Femur (tissue), 1 donor: ENCODE results near the gene PDZD4.

Experiments
- DNase-seq: peaks from one replicate; pipeline ENCODE4 v3.0.0-alpha.2; 2017

PDZD4 gene

DNA sequence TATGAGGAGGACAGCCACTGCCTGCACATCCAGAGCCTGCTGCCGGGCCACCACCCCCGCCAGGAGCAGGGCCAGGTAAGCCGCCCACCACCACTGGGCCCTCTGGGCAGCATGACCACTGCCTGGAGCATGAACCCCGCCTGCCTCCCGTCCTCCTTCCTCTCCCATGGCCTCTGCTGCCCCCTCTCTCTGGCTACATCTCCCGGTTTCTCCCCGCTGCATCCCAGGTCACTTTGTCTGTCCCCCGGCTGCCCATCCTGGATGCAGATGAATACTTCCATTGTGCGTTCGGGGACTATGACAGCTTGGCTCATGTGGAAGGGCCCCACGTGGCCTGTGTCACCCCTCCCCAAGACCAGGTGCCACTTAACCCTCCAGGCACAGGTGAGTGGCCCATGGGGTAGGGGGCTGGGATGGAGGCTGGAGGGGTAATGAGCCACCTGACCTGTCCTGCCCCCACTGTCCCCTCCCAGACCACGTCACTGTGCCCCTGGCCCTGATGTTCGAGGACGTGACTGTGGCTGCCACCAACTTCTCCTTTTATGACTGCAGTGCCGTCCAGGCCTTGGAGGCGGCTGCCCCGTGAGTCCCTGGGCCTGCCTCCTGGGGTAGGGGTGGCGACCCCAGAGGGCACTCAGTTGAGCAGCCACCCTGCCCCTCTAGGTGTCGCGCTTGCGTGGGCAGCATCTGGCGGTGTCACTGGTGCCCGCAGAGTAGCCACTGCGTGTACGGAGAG lies 60.3 kb downstream of the PDZD4 start:
- DNase-seq = peak; percentile 16

DNA sequence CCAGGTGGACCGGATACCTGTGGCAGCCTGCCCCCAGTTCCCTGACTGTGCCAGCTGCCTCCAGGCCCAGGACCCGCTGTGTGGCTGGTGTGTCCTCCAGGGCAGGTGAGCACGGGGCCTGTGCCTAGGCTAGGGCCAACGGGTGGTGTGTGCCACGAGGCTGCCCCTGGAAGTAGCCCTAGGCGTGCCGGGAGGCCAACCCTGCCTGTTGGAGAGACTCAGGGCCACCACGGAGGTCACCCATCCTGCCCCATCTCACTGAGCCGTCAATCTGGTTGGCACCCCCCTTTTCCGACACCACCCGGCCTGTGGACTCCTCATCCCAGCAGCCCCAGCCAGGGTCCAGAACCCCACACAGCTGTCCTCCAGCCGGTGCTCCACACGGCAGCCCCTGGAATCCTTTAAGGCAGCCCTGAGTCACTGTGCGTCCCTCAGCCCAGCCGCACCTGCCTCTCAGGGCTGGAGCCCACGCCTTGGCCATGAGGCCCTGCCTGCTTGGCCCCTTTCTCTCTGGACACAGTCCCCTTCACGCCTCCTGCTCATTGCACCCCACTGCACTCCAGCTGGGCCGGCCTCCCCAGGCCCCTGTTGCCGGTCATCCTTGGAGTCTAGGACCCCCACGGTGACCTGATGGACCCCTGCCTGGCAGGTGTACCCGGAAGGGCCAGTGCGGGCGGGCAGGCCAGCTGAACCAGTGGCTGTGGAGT lies 61.0 kb downstream of the PDZD4 start:
- DNase-seq = no peak

DNA sequence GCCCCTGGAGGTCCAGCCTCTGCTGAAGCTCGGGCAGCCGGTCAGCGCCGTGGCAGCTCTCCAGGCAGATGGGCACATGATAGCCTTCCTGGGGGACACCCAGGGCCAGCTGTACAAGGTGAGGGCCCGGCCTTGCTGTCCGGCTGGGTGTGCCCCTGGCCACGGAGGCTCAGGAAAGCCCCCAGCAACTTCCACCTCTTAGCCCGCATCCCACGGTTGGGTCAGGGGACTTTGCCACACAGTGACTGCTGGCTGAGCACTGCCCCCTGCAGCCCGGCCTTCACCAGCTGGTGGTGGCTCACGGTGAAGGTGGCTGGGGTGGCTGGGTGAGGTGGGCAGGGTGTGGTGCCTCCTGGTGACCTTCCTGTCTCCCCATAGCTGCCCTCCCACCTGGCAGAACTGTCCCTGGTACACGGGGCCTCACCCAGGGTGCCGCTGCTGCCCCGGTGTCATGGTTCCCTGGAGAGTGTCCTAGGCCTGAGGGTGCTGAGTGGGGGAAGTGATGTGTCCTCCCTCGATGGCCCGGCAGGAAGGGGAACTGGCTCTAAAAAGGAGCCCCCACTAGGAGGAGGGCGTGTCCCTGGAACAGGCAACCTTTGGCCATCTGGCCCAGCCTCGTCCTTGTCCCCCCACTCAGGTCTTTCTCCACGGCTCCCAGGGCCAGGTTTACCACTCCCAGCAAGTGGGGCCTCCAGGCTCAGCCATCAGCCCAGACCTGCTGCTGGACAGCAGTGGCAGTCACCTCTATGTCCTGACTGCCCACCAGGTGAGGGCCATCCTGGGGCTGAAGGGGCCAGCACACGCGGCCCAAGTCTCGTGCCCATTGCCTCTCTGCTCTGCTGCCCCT lies 61.8 kb downstream of the PDZD4 start:
- DNase-seq = no peak

DNA sequence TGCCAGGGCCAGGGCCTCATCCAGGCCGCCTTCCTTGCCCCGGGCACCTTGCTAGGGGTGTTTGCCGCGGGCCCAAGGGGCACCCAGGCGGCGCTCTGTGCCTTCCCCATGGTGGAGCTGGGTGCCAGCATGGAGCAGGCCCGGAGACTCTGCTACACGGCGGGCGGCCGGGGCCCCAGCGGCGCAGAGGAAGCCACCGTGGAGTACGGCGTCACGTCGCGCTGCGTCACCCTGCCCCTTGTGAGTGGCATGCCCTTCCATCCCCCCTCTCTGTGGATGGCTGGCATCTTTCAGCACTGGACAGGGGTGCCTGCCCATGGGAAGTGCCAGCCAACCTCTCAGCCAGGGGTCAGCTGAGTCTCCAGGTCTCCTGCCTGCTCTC lies 62.7 kb downstream of the PDZD4 start:
- DNase-seq = peak; percentile 12

DNA sequence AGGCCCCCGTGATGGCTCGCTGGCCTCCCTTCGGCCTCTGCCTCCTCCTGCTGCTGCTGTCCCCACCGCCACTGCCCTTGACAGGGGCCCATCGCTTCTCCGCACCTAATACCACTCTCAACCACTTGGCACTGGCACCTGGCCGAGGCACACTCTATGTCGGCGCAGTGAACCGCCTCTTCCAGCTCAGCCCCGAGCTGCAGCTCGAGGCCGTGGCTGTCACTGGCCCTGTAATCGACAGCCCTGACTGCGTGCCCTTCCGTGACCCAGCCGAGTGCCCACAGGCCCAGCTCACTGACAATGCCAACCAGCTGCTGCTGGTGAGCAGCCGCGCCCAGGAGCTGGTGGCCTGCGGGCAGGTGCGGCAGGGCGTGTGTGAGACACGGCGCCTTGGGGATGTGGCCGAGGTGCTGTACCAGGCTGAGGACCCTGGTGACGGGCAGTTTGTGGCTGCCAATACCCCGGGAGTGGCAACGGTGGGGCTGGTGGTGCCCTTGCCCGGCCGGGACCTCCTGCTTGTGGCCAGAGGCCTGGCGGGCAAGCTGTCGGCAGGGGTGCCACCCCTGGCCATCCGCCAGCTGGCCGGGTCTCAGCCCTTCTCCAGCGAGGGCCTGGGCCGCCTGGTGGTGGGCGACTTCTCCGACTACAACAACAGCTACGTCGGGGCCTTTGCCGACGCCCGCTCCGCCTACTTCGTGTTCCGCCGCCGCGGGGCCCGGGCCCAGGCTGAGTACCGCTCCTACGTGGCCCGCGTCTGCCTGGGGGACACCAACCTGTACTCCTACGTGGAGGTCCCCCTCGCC lies 63.3 kb downstream of the PDZD4 start:
- DNase-seq = peak; percentile 20

DNA sequence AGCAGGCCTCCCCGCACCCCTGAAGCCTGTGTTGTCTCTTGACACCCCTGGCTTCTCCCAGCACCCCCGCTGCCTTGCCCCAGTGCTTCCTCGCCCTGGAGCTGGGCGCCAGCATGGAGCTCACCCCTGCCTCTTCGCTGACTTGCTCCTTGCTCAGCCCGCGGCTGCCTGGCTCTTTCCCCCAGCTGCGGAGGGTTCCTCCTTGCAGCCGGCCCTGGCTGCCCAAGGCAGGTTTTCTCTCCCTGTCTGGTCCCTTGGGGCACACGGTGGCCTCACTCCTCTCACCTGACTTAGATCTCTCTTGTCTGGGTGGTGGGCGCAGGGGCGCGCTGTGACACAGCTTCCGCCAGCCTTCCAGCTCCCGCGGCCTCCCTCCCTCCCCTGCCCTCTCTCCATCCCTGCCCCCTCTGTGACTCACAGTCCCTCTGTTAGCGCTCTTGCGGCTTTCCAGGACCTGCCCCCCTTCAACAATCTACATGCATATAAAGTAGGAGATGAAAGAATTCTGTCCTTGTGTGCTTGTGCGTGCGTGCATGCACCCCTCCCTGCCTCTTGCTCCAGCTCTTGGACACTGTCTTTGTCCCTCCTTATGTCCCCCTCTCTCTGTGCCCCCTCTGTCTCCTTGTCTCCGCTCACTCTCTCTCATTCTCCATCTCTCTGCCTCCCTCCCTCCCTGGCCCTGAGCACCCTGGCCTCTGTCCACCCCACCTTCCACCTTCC lies 64.1 kb downstream of the PDZD4 start:
- DNase-seq = peak; percentile 45

DNA sequence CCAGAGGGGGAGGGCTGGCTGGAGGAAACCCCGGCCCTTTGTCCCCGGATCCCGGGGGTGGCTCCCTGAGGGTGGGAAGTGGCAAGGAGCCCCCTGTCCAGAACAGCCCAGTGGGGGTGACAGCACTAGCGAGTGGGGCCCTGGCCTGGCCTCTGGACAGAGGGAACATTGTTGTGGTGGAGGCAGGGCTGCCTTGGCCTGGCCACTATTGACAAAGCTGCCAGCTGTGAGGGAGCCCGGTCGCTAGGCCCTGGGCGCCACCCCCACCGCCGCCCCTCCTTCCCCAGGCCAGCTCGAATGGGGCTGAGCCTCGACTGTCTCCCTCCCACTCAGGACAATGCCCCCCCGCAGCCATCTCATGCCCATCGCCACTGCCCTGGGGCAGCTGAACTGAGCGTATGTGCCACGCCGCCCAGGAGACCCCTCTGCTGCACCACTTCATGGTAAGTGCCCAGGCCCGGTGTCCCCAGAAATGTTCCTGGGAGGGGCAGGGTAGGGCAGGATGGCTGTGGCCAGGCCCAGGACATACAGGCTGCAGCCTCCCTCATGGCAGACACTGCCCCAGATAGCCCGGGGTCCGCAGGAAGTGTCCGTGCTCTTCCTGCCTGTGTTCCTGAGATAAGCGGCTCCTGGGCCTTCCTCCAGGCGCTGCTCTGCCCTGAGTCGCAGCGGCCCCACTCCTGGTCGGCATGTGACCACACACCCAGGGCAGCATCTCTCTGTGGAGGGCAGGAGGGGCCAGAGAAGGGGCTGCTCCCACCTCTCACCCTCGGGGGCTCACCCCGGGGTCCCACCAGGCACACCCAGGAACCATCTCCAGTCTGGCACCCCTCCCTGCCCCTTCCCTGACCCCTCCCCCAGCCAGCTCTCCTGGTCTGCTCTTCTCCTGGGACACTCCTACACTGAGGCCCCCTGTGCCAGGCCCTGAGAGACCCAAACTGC lies 64.9 kb downstream of the PDZD4 start:
- DNase-seq = peak; percentile 33

DNA sequence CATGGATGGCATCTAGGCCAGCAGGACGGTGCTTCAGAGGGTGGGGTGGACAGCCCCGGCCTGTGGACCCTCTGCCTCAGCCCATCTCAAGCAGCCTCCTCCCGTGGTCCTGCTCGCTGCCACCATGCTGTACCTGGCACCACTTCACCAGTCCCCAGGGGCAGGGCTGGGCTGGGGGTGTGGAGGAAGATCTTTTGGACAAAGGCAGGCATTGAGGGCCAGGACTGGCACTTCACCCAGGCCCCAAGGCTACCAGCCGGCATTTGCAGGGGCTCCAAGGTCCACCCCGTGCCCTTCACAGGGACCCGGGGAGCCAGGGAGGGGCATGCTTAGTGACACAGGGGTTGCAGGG lies 65.6 kb downstream of the PDZD4 start:
- no peak for DNase-seq

DNA sequence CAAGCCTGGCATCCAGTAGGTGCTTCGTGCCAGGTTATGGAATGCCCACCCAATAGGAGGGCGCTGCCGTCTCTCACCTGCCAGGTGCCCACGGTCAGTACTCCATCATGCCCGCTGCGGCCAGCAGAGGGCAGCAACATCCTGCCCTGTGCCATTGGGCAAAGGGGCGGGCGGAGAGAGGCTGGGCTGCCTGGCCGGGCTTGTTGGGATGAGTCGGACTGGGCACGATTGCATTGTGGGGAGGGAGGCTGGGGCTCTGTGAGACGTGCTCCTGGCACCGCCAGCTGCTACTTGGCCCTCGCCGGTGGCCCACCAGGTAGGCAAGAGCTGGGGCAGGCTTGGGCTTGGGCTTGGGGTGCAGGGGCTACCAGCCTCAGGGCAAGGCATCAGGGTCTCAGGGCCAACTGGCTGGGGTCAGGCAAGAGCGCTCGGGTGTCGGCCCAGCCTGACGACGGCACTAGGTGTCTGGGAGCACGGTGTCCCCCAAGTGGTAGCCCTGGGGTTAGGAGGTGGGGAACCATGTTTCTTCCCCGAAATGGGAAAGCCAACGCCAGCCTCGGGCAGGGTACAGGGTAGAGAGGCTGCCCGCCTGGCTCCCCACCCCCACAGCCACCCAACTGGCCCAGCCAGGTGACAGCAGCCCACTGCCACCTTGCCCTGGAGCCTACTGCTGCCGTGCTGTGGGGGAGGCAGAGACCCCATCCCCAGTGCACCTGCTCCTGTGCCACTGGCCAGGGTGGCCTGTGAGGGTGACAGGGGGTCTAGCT lies 66.2 kb downstream of the PDZD4 start, which contains the start of gene PLXNB3:
Gene PLXNB3, plus strand, starts transcription at position 261 of the 767 bp plus-strand sequence. CDS start 1,287 bp downstream, outside the sequence.
- peak; percentile 78 for DNase-seq

DNA sequence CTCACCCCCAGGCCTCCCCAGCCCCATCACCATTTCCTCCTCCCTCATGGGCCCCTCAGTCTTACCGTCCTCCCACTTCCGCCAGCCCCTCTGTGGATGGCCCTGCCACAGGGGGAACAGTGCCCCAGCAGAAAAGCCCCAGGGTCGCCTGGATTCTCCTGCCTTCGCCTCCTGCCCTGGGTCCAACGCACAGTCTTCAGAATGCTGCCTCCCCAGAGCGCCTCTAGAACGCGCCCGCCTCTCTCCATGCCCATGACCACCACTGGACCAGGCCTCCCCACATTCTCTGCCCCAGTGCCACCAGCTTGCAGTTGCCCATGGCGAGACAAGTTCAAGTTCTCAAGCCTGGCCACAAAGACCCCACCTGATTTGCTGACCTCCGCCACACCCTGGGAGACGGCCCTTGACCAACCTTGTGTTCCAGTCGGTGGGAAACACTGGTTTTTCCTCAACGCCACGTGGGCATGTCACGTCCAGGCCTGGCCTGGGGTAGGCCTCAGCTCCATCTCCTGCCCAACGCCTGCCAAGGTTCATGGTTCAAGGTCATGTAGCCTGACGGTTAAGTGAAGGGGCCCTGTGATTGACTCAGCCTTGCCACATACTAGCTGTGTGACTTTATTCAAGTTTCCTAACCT lies 66.9 kb downstream of the PDZD4 start:
- no peak for DNase-seq

DNA sequence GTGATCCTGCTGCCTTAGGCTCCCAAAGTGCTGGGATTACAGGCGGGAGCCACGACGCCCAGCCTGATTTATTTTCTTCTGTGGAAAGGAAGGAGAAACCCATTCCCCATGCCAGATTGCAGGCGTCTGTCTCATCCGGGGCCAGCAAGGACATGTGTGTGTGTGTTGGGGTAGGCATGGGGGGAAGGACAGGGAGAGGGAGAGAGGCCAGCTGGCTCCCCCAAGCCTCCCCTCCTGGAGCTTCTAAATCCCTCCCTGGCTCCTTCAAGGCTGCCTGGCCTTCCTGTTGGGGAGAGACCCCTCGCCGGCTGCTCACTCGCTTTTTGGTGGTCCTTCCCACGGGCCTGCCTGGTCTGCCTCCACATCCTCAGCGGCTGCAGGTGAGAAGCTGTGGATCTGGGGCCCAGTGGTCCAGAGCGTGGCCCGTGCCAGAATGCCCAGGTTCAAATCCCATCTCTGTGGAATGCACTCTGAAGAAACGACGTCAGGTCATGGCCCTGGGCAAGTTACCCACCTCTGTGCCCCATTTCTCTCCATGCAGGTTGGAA lies 67.6 kb downstream of the PDZD4 start:
- no peak for DNase-seq

DNA sequence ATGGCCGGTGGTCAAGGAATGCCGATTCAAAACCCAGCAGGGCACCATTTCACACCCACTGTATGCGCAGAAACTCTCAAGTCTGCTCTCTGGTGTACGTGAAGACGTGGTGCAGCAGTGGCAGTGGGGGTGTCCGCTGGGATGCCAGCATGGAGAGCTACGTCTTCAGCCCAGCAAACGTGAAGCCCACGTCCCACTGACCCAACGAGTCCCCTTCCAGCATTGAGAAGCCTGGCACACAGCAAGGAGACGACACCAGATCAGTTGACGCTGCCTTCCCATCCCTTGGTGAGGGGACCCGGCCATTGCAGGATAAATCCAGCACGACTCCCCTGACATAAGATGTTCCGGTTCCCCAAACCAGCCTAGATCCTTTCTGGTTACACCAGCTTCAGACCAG lies 68.5 kb downstream of the PDZD4 start:
- no peak for DNase-seq

DNA sequence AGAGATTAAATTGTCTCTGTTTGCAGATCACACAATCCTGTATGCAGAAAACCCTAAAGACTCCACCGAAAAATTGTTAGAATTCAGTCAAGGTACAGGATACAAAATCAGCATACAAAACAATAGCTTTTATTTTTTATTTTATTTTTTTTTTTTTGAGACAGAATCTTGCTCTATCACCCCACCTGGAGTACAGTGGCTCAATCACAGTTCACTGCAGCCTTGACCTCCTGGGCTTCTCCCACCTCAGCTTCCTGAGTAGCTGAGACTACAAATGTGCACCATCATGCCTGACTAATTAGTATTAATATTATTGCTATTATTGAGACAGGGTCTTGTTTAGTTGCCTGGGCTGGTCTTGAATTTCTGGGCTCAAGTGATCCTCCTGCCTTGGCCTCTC lies 75.2 kb downstream of the PDZD4 start:
- no peak for DNase-seq
